ENCODE measurements around the gene CDH12.

CDH12 gene

GRCh38 chr5:21895766-21896350 is 957.3 kb downstream of the CDH12 start:
- no peak for TF ChIP-seq NFIC (IDR thresholded peaks at IDR 0.05)

- no peak for TF ChIP-seq EGR1 (IDR thresholded peaks at IDR 0.05)
- no peak for TF ChIP-seq USF1 (IDR thresholded peaks at IDR 0.05)
- no peak for TF ChIP-seq TCF12 (IDR thresholded peaks at IDR 0.05; ENCODE audit: low read depth)
- TF ChIP-seq TAF1 (IDR thresholded peaks at IDR 0.05; ENCODE audit: low read depth) = no peak
These were observed 960.0 kb downstream of the CDH12 start for GRCh38 chr5:21893161-21893560.

GRCh38 chr5:21889581-21889980 is 963.6 kb downstream of the CDH12 start:
- TF ChIP-seq FOXM1 (IDR thresholded peaks at IDR 0.05; ENCODE audit: borderline replicate concordance, low read depth) (no peak), TCF12 (IDR thresholded peaks at IDR 0.05; ENCODE audit: low read depth) (no peak), EGR1 (IDR thresholded peaks at IDR 0.05) (no peak), YY1 (IDR thresholded peaks at IDR 0.05; ENCODE audit: low read depth) (no peak), MAX (IDR thresholded peaks at IDR 0.05) (no peak), TAF1 (IDR thresholded peaks at IDR 0.05; ENCODE audit: low read depth) (no peak), CEBPB (IDR thresholded peaks at IDR 0.05) (no peak), EP300 (IDR thresholded peaks at IDR 0.05; ENCODE audit: borderline replicate concordance) (no peak), RAD21 (IDR thresholded peaks at IDR 0.05; ENCODE audit: low read depth) (no peak), TEAD4 (IDR thresholded peaks at IDR 0.05) (no peak), CREB1 (IDR thresholded peaks at IDR 0.05; ENCODE audit: low read depth) (no peak), ZBTB7A (IDR thresholded peaks at IDR 0.05; ENCODE audit: low read depth) (no peak), USF1 (IDR thresholded peaks at IDR 0.05) (no peak)

- TF ChIP-seq CEBPB (IDR thresholded peaks at IDR 0.05) = no peak
- TF ChIP-seq ZBTB7A (IDR thresholded peaks at IDR 0.05; ENCODE audit: low read depth) = no peak
- no peak for TF ChIP-seq NFIC (IDR thresholded peaks at IDR 0.05)
- no peak for TF ChIP-seq MAX (IDR thresholded peaks at IDR 0.05)
- no peak for TF ChIP-seq USF1 (IDR thresholded peaks at IDR 0.05)
- no peak for TF ChIP-seq TCF12 (IDR thresholded peaks at IDR 0.05; ENCODE audit: low read depth)
- TF ChIP-seq TAF1 (IDR thresholded peaks at IDR 0.05; ENCODE audit: low read depth) = no peak
- TF ChIP-seq REST (IDR thresholded peaks at IDR 0.05; ENCODE audit: low read depth) = no peak
- no peak for TF ChIP-seq EP300 (IDR thresholded peaks at IDR 0.05; ENCODE audit: borderline replicate concordance)
- TF ChIP-seq CREB1 (IDR thresholded peaks at IDR 0.05; ENCODE audit: low read depth) = no peak
- TF ChIP-seq FOXM1 (IDR thresholded peaks at IDR 0.05; ENCODE audit: borderline replicate concordance, low read depth) = no peak
- no peak for TF ChIP-seq RAD21 (IDR thresholded peaks at IDR 0.05; ENCODE audit: low read depth)
- TF ChIP-seq YY1 (IDR thresholded peaks at IDR 0.05; ENCODE audit: low read depth) = no peak
- TF ChIP-seq TEAD4 (IDR thresholded peaks at IDR 0.05) = no peak
- TF ChIP-seq EGR1 (IDR thresholded peaks at IDR 0.05) = no peak
These were observed 970.9 kb downstream of the CDH12 start for GRCh38 chr5:21882074-21882745.

DNA sequence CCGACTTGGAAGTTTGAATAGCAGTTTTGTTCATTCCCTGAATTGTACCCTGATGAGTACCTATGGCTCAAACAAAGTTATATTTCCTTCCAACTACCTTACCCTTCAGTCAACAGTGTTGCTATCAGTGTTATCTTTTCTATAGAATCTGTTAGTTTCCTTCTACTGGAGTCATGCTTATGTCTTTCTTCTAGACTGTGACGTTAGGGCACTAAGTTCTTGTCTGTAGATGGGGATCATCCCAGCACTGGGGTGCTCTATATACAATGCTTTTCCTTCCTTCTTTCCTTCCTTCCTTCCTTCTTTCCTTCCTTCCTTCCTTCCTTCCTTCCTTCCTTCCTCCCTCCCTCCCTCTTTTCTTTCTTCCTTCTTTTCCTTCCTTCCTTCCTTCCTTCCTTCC is 973.0 kb downstream of the CDH12 start:
- TF ChIP-seq YY1 (IDR thresholded peaks at IDR 0.05; ENCODE audit: low read depth) (no peak), CEBPB (IDR thresholded peaks at IDR 0.05) (no peak), TEAD4 (IDR thresholded peaks at IDR 0.05) (no peak), TAF1 (IDR thresholded peaks at IDR 0.05; ENCODE audit: low read depth) (no peak)

- TF ChIP-seq ZBTB7A (IDR thresholded peaks at IDR 0.05; ENCODE audit: low read depth) (no peak), EGR1 (IDR thresholded peaks at IDR 0.05) (no peak), REST (IDR thresholded peaks at IDR 0.05; ENCODE audit: low read depth) (no peak), TAF1 (IDR thresholded peaks at IDR 0.05; ENCODE audit: low read depth) (no peak), USF1 (IDR thresholded peaks at IDR 0.05) (no peak), MAX (IDR thresholded peaks at IDR 0.05) (no peak), EP300 (IDR thresholded peaks at IDR 0.05; ENCODE audit: borderline replicate concordance) (no peak), RAD21 (IDR thresholded peaks at IDR 0.05; ENCODE audit: low read depth) (no peak), CREB1 (IDR thresholded peaks at IDR 0.05; ENCODE audit: low read depth) (no peak), NFIC (IDR thresholded peaks at IDR 0.05) (no peak), CEBPB (IDR thresholded peaks at IDR 0.05) (no peak), FOXM1 (IDR thresholded peaks at IDR 0.05; ENCODE audit: borderline replicate concordance, low read depth) (no peak), YY1 (IDR thresholded peaks at IDR 0.05; ENCODE audit: low read depth) (no peak), TCF12 (IDR thresholded peaks at IDR 0.05; ENCODE audit: low read depth) (no peak), TEAD4 (IDR thresholded peaks at IDR 0.05) (no peak)
These were observed 990.2 kb downstream of the CDH12 start for GRCh38 chr5:21862986-21863385.
